HK-2 (cell line): ENCODE measurements around the gene DYNAP.

Experiments used
- DNase-seq: peaks from one replicate; pipeline ENCODE4 v3.0.0-alpha.2; 2018; ENCODE audit not compliant: unreplicated experiment

Gene DYNAP

DNA sequence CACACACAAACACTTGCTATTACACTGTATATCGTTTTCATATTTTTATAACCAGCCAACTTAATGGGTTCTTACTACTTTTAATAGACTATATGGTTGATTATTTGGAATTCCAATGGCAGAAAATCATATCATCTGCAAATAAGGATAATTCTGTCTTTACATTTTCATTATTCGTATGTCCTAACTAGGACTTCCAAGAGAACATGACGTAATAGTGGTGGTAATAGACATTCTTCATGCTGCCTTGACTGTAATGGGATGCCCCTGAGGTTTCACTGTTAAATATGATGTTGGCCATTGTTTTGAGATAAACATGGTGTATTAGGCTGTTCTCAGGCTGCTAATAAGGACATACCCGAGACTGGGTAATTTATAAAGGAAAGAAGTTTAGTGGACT lies 45.2 kb downstream of the DYNAP start:
- no peak for DNase-seq

DNA sequence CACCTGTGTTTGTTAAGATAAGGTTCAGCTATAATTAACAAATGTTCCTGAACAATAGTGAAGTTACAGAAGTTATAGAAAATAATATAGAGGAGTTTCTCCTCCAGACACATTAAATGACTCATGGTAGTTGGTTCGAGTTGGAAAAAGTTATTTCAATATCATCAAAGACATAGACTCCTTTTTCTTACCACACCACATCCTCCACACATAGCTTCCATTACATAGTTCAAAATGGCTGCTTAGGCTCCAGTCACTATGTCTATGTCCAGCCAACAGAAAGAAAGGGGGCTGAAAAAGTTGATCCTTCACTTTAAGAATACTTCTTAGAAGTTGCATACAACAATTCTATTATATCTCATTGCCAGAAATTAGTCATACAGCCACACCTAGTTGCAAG lies 50.7 kb downstream of the DYNAP start:
- no peak for DNase-seq

DNA sequence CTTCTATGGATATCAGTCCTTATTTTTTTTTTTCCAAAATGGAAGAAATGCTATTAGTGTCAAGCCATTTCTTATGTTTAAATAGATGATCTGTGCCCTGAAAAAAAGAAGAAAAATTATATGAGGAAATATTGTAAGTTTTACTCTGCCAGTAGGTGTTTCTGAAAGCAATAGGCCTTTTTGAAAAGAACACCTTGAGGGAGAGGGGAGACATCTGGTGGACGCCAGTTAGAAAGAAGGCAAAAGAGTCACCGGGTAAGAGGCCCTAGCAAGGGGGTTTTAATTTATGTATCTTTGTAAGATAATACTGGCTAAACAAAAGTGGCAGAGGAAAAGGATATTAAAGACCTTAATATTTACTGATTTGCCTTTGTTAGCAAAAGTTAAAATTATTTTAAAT lies 56.1 kb downstream of the DYNAP start:
- DNase-seq = peak; percentile 10
